Measurements from ENCODE around the gene COL6A3. TPM values are rescaled to one million over a fixed set of nuclear protein-coding genes. Genes with fewer than 3 reads are reported as not detected.

COL6A3 gene
- total RNA-seq, 2 experiments from 2014 or later, result 0.53 to 1.5 TPM

DNA sequence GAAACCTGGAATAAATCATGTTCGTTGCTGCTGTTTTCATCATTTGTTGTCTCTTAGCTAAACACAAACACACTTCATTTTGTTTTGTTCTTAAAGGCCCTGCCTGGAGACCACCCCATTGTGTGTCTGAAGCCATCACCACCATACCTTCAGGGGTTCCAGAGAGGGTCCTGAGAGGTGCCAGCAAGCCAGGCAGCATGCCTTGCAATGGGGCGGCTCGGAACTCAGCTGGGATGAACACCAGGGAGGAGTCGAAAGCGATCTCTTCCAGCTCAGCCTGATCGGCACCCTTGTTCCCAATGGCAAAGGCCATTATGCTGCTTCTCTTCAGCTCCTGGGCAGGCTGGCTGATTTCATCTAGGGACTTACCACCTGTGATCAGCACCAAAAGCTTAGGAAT, 33.2 kb downstream of the COL6A3 start:
- Mint-ChIP-seq H3K4me3 (no peak overlapping the region), H3K4me1 (no peaks in the 10 kb centered on the region), H3K9me3 (ENCODE audit: low read depth) (no peaks in the 10 kb centered on the region), H3K27ac (no peak overlapping the region), H3K36me3 (no peaks in the 10 kb centered on the region), H3K27me3 (no peaks in the 10 kb centered on the region)
- DNase-seq (no peak), ATAC-seq (no peak)
- CTCF ChIA-PET, result no interaction called here

GRCh38 chr2:237379636-237380035, 34.3 kb downstream of the COL6A3 start:
- Mint-ChIP-seq H3K9me3 (ENCODE audit: low read depth) (no peaks in the 10 kb centered on the region), H3K4me3 (no peak overlapping the region), H3K27me3 (no peaks in the 10 kb centered on the region), H3K36me3 (no peaks in the 10 kb centered on the region), H3K27ac (no peak overlapping the region), H3K4me1 (no peaks in the 10 kb centered on the region)
- DNase-seq (no peak), ATAC-seq (no peak)
- CTCF ChIA-PET, result no interaction called here

GRCh38 chr2:237378650-237379049, 35.3 kb downstream of the COL6A3 start:
- H3K27me3 Mint-ChIP-seq, result no peaks in the 10 kb centered on the region
- no peaks in the 10 kb centered on the region for H3K36me3 Mint-ChIP-seq
- H3K4me3 Mint-ChIP-seq, result no peak overlapping the region
- no peak for DNase-seq
- CTCF ChIA-PET, result no interaction called here
- ATAC-seq, result no peak
- H3K4me1 Mint-ChIP-seq, result no peaks in the 10 kb centered on the region
- no peak overlapping the region for H3K27ac Mint-ChIP-seq
- no peaks in the 10 kb centered on the region for H3K9me3 Mint-ChIP-seq (ENCODE audit: low read depth)

DNA sequence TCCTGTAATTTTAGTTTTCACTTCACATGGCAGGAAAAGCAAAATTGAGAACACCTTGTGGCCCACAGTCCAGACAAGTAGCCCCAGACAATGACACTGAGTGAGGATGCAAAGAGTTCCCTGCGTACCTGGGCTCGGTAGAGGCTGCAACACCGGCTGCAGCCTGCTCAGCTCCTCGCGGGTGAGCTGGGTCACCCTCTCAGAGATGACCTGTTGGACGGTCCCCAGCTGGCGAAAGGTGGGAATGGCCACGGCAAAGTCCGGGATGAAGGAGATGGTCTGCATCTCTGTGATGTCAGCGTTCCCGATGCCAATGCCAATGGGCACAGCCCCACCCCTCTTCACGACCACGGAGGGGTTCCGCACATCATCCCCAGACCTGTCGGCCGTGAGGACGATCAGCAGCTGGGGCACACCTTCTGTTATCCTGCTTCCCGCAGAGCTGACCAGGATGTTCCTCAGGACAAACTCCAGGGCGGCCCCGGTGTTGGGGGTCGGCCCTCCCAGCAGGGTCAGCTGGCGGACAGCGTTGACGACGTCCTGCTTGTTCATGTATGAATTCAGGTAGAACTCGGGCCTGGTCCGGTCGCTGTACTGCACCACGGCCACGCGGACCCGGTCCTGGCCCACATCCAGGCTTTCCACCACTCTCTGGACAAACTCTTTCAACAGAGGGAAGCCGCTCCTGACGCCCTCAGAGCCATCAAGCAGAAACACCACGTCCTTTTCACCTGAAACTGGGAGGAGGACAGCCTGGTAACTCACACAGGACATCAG, 39.5 kb downstream of the COL6A3 start:
- Mint-ChIP-seq H3K27me3 (no peaks in the 10 kb centered on the region), H3K4me3 (no peak overlapping the region), H3K4me1 (no peaks in the 10 kb centered on the region), H3K9me3 (ENCODE audit: low read depth) (no peaks in the 10 kb centered on the region), H3K27ac (no peak overlapping the region), H3K36me3 (no peaks in the 10 kb centered on the region)
- CTCF ChIA-PET, result no interaction called here
- DNase-seq, result no peak
- ATAC-seq, result no peak

DNA sequence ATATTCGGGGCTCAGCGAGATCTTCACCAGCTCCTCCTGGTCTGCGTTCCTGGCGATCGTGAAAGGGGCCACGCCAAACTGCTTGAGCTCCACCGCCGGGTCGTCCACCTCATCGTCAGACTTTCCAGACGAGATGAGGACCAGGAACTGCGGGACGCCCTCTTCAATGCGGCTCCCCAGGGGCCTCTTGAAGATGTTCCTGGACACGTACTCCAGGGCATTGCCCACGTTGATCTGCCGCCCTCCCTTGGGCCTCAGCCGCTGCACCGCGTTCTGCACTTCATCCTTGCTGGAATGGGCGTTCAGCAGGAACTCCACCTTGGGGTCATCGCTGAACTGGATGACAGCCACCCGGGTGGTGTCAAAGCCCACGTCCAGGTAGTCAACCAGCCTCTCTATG, 42.1 kb downstream of the COL6A3 start:
- CTCF ChIA-PET, result no interaction called here
- Mint-ChIP-seq H3K4me1 (no peaks in the 10 kb centered on the region), H3K4me3 (no peak overlapping the region), H3K36me3 (no peaks in the 10 kb centered on the region), H3K27ac (no peak overlapping the region), H3K27me3 (no peaks in the 10 kb centered on the region), H3K9me3 (ENCODE audit: low read depth) (no peaks in the 10 kb centered on the region)
- ATAC-seq (no peak), DNase-seq (no peak)

GRCh38 chr2:237365671-237366070, 48.3 kb downstream of the COL6A3 start:
- no peak for DNase-seq
- H3K4me1 Mint-ChIP-seq, result no peaks in the 10 kb centered on the region
- H3K9me3 Mint-ChIP-seq (ENCODE audit: low read depth), result no peaks in the 10 kb centered on the region
- CTCF ChIA-PET, result no interaction called here
- H3K36me3 Mint-ChIP-seq, result no peaks in the 10 kb centered on the region
- no peak overlapping the region for H3K4me3 Mint-ChIP-seq
- H3K27me3 Mint-ChIP-seq, result no peaks in the 10 kb centered on the region
- no peak for ATAC-seq
- H3K27ac Mint-ChIP-seq, result no peak overlapping the region

GRCh38 chr2:237364655-237365054, 49.3 kb downstream of the COL6A3 start:
- CTCF ChIA-PET, result no interaction called here
- no peaks in the 10 kb centered on the region for H3K4me1 Mint-ChIP-seq
- H3K36me3 Mint-ChIP-seq, result no peaks in the 10 kb centered on the region
- no peak overlapping the region for H3K27ac Mint-ChIP-seq
- H3K4me3 Mint-ChIP-seq, result no peak overlapping the region
- DNase-seq (no peak), ATAC-seq (no peak)
- no peaks in the 10 kb centered on the region for H3K27me3 Mint-ChIP-seq
- no peaks in the 10 kb centered on the region for H3K9me3 Mint-ChIP-seq (ENCODE audit: low read depth)

- Mint-ChIP-seq H3K4me1 (no peaks in the 10 kb centered on the region), H3K36me3 (no peaks in the 10 kb centered on the region), H3K4me3 (no peak overlapping the region), H3K27me3 (no peaks in the 10 kb centered on the region), H3K27ac (no peak overlapping the region), H3K9me3 (ENCODE audit: low read depth) (no peaks in the 10 kb centered on the region)
- CTCF ChIA-PET, result no interaction called here
- no peak for DNase-seq
- no peak for ATAC-seq
These were observed 52.6 kb downstream of the COL6A3 start for GRCh38 chr2:237361194-237362004.

- no peaks in the 10 kb centered on the region for H3K36me3 Mint-ChIP-seq
- ATAC-seq (no peak), DNase-seq (no peak)
- no peaks in the 10 kb centered on the region for H3K9me3 Mint-ChIP-seq (ENCODE audit: low read depth)
- H3K27me3 Mint-ChIP-seq, result no peaks in the 10 kb centered on the region
- no peak overlapping the region for H3K27ac Mint-ChIP-seq
- CTCF ChIA-PET, result no interaction called here
- H3K4me3 Mint-ChIP-seq, result no peak overlapping the region
- H3K4me1 Mint-ChIP-seq, result no peaks in the 10 kb centered on the region
These were observed 53.8 kb downstream of the COL6A3 start for GRCh38 chr2:237359894-237360780.

DNA sequence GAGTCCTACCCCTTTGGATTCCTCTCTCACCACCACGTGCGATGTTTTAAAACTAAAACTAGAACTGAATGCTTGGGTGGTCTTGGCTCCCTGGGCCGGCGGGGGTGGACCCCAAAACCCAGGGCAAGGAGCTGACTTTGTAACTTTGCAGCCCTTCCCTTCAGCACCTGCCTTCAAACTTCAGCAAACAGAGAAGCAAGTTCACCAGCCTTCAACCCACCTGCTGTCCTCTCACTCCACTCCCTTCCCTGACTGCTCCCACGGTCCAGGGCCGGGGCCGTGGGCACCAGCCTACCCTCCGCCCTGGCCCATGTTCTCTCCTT, 54.5 kb downstream of the COL6A3 start:
- Mint-ChIP-seq H3K36me3 (no peaks in the 10 kb centered on the region), H3K9me3 (ENCODE audit: low read depth) (no peaks in the 10 kb centered on the region), H3K4me3 (no peak overlapping the region), H3K27me3 (no peaks in the 10 kb centered on the region), H3K27ac (no peak overlapping the region), H3K4me1 (no peaks in the 10 kb centered on the region)
- DNase-seq (no peak), ATAC-seq (no peak)
- CTCF ChIA-PET, result no interaction called here

GRCh38 chr2:237358721-237359517, 55.0 kb downstream of the COL6A3 start:
- no peaks in the 10 kb centered on the region for H3K9me3 Mint-ChIP-seq (ENCODE audit: low read depth)
- ATAC-seq (no peak), DNase-seq (no peak)
- no peak overlapping the region for H3K4me3 Mint-ChIP-seq
- no peak overlapping the region for H3K27ac Mint-ChIP-seq
- H3K27me3 Mint-ChIP-seq, result no peaks in the 10 kb centered on the region
- no peaks in the 10 kb centered on the region for H3K4me1 Mint-ChIP-seq
- H3K36me3 Mint-ChIP-seq, result no peaks in the 10 kb centered on the region
- CTCF ChIA-PET, result no interaction called here

GRCh38 chr2:237355701-237356100, 58.3 kb downstream of the COL6A3 start:
- Mint-ChIP-seq H3K4me3 (no peak overlapping the region), H3K27ac (no peak overlapping the region), H3K4me1 (no peaks in the 10 kb centered on the region), H3K9me3 (ENCODE audit: low read depth) (no peaks in the 10 kb centered on the region), H3K36me3 (no peaks in the 10 kb centered on the region), H3K27me3 (no peaks in the 10 kb centered on the region)
- ATAC-seq (no peak), DNase-seq (no peak)
- CTCF ChIA-PET, result no interaction called here

DNA sequence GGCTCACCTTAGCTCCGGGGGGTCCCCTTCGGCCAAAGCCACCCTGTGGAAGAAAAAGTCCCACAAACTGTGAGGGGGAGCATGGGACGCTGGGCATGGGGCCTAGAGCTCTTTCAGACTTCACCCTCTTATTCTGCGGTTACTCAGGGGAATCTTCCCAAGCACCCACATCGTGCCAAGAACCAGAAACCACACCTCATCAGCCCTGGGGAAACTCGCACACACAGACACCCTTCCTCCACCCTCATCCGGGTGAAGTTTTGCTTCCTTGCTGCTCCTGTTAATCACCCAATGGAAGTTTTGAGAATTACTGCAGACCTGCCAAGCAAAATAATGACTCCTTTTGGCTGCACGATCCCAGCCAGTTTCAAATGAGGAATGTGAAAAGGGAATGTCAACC, 59.1 kb downstream of the COL6A3 start:
- no peak overlapping the region for H3K27ac Mint-ChIP-seq
- no peaks in the 10 kb centered on the region for H3K27me3 Mint-ChIP-seq
- H3K4me1 Mint-ChIP-seq, result no peaks in the 10 kb centered on the region
- H3K9me3 Mint-ChIP-seq (ENCODE audit: low read depth), result no peaks in the 10 kb centered on the region
- H3K4me3 Mint-ChIP-seq, result no peak overlapping the region
- H3K36me3 Mint-ChIP-seq, result no peaks in the 10 kb centered on the region
- DNase-seq (no peak), ATAC-seq (no peak)
- CTCF ChIA-PET, result no interaction called here
